ENCODE measurements around the gene RFK. TPM values are rescaled to one million over a fixed set of nuclear protein-coding genes. Genes with fewer than 3 reads are reported as not detected.

Gene RFK
- polyA plus RNA-seq, 1 donor from 2014 or later: 131 TPM

- Histone ChIP-seq H3K27ac (ENCODE audit: low read length) (no peak overlapping the region), H3K4me3 (ENCODE audit: low read length) (no peak overlapping the region), H3K9me2 (ENCODE audit: insufficient read depth, low read length) (no peaks in the 10 kb centered on the region), H3K36me3 (ENCODE audit: insufficient read depth, low read length) (no peaks in the 10 kb centered on the region), H3F3A (ENCODE audit: insufficient read depth, low read length, poor library complexity, severe bottlenecking) (no peaks in the 10 kb centered on the region), H4K20me1 (ENCODE audit: insufficient read depth) (no peaks in the 10 kb centered on the region), H3K4me2 (ENCODE audit: low read length) (no peak overlapping the region), H3K9me3 (ENCODE audit: low read length) (no peaks in the 10 kb centered on the region), H3K27me3 (ENCODE audit: insufficient read depth, low read depth, low read length) (no peaks in the 10 kb centered on the region), H3K9ac (ENCODE audit: low read length) (no peak overlapping the region), H2AFZ (ENCODE audit: low read depth, low read length) (no peak overlapping the region), H3K79me2 (replicated peaks; ENCODE audit: insufficient read depth, low read length) (no peaks in the 10 kb centered on the region)
- no peak for TF ChIP-seq EZH2 (IDR thresholded peaks at IDR 0.05; ENCODE audit: borderline replicate concordance, insufficient read depth, low read length, poor library complexity, severe bottlenecking)
- TF ChIP-seq CTCF (IDR thresholded peaks at IDR 0.05; ENCODE audit: poor library complexity, severe bottlenecking): no peak
- TF ChIP-seq MXI1 (conservative IDR thresholded peaks at IDR 0.05; ENCODE audit: poor library complexity, severe bottlenecking): no peak
- TF ChIP-seq, protein P1, sequence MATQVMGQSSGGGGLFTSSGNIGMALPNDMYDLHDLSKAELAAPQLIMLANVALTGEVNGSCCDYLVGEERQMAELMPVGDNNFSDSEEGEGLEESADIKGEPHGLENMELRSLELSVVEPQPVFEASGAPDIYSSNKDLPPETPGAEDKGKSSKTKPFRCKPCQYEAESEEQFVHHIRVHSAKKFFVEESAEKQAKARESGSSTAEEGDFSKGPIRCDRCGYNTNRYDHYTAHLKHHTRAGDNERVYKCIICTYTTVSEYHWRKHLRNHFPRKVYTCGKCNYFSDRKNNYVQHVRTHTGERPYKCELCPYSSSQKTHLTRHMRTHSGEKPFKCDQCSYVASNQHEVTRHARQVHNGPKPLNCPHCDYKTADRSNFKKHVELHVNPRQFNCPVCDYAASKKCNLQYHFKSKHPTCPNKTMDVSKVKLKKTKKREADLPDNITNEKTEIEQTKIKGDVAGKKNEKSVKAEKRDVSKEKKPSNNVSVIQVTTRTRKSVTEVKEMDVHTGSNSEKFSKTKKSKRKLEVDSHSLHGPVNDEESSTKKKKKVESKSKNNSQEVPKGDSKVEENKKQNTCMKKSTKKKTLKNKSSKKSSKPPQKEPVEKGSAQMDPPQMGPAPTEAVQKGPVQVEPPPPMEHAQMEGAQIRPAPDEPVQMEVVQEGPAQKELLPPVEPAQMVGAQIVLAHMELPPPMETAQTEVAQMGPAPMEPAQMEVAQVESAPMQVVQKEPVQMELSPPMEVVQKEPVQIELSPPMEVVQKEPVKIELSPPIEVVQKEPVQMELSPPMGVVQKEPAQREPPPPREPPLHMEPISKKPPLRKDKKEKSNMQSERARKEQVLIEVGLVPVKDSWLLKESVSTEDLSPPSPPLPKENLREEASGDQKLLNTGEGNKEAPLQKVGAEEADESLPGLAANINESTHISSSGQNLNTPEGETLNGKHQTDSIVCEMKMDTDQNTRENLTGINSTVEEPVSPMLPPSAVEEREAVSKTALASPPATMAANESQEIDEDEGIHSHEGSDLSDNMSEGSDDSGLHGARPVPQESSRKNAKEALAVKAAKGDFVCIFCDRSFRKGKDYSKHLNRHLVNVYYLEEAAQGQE (IDR thresholded peaks at IDR 0.05; ENCODE audit: borderline replicate concordance): no peak
- TF ChIP-seq TAF1 (IDR thresholded peaks at IDR 0.05; ENCODE audit: low read depth): no peak
- TF ChIP-seq SMC3 (conservative IDR thresholded peaks at IDR 0.05; ENCODE audit: poor library complexity): no peak
- no peak for TF ChIP-seq EP300 (conservative IDR thresholded peaks at IDR 0.05; ENCODE audit: poor library complexity, severe bottlenecking)
- TF ChIP-seq RAD21 (conservative IDR thresholded peaks at IDR 0.05): no peak
- TF ChIP-seq POLR2AphosphoS5 (IDR thresholded peaks at IDR 0.05): no peak
Measured at GRCh38 chr9:76357555-76357954, 36.7 kb downstream of the RFK start.

- H3K4me2 ChIP-seq (ENCODE audit: low read length): no peak overlapping the region
- no peaks in the 10 kb centered on the region for H3K9me3 ChIP-seq (ENCODE audit: low read length)
- no peaks in the 10 kb centered on the region for H3K9me2 ChIP-seq (ENCODE audit: insufficient read depth, low read length)
- no peak overlapping the region for H2AFZ ChIP-seq (ENCODE audit: low read depth, low read length)
- no peak overlapping the region for H3K4me3 ChIP-seq (ENCODE audit: low read length)
- no peaks in the 10 kb centered on the region for H3K79me2 ChIP-seq (replicated peaks; ENCODE audit: insufficient read depth, low read length)
- no peaks in the 10 kb centered on the region for H3K36me3 ChIP-seq (ENCODE audit: insufficient read depth, low read length)
- no peaks in the 10 kb centered on the region for H3F3A ChIP-seq (ENCODE audit: insufficient read depth, low read length, poor library complexity, severe bottlenecking)
- H3K27ac ChIP-seq (ENCODE audit: low read length): no peak overlapping the region
- H3K27me3 ChIP-seq (ENCODE audit: insufficient read depth, low read depth, low read length): no peaks in the 10 kb centered on the region
- TF ChIP-seq SMC3 (conservative IDR thresholded peaks at IDR 0.05; ENCODE audit: poor library complexity) (no peak), TAF1 (IDR thresholded peaks at IDR 0.05; ENCODE audit: low read depth) (no peak), EZH2 (IDR thresholded peaks at IDR 0.05; ENCODE audit: borderline replicate concordance, insufficient read depth, low read length, poor library complexity, severe bottlenecking) (no peak)
- no peak overlapping the region for H3K9ac ChIP-seq (ENCODE audit: low read length)
- H4K20me1 ChIP-seq (ENCODE audit: insufficient read depth): no peaks in the 10 kb centered on the region
Measured at GRCh38 chr9:76355886-76356285, 38.3 kb downstream of the RFK start.

GRCh38 chr9:76354221-76354620 is 40.0 kb downstream of the RFK start:
- Histone ChIP-seq H3K27ac (ENCODE audit: low read length) (no peak overlapping the region), H3K4me3 (ENCODE audit: low read length) (no peak overlapping the region), H3K9ac (ENCODE audit: low read length) (no peak overlapping the region), H3K4me2 (ENCODE audit: low read length) (no peak overlapping the region), H3K27me3 (ENCODE audit: insufficient read depth, low read depth, low read length) (no peaks in the 10 kb centered on the region), H4K20me1 (ENCODE audit: insufficient read depth) (no peaks in the 10 kb centered on the region), H3K79me2 (replicated peaks; ENCODE audit: insufficient read depth, low read length) (no peaks in the 10 kb centered on the region), H3K36me3 (ENCODE audit: insufficient read depth, low read length) (no peaks in the 10 kb centered on the region), H3F3A (ENCODE audit: insufficient read depth, low read length, poor library complexity, severe bottlenecking) (no peaks in the 10 kb centered on the region), H2AFZ (ENCODE audit: low read depth, low read length) (no peak overlapping the region), H3K9me2 (ENCODE audit: insufficient read depth, low read length) (no peaks in the 10 kb centered on the region), H3K9me3 (ENCODE audit: low read length) (no peaks in the 10 kb centered on the region)
- no peak for TF ChIP-seq TAF1 (IDR thresholded peaks at IDR 0.05; ENCODE audit: low read depth)
- TF ChIP-seq, protein P1 (IDR thresholded peaks at IDR 0.05; ENCODE audit: borderline replicate concordance): no peak
- no peak for TF ChIP-seq SMC3 (conservative IDR thresholded peaks at IDR 0.05; ENCODE audit: poor library complexity)
